Stimulated activated CD4-positive, alpha-beta T cell treated with anti-CD3 and anti-CD28 coated beads, TNF-alpha, amount 100 ng/mL, for 48 hours (primary cell): ENCODE measurements around the gene TPX2.
"Not testable (repeated sequence)": the region's sequence is repeated elsewhere in the genome, so short reads cannot be mapped to it uniquely, and the experiment has no call there.

Experiments
- DNase-seq, 3 donors: peaks; one replicate each; pipeline ENCODE4 v3.0.0-alpha.2; 2020; ENCODE audit warnings: low read depth in 3 of 3

The TPX2 gene

GRCh38 chr20:31719644-31720485, 19.2 kb upstream of the TPX2 start:
- DNase-seq = no peak

- no peak for DNase-seq
Measured at GRCh38 chr20:31720486-31721407, 18.3 kb upstream of the TPX2 start.

GRCh38 chr20:31721408-31722256, 17.5 kb upstream of the TPX2 start:
- DNase-seq = no peak

GRCh38 chr20:31722257-31723068, 16.6 kb upstream of the TPX2 start, which contains the start of gene BCL2L1:
Gene BCL2L1 (minus strand): TSS chr20:31722868. CDS start chr20:31722218, 650 bp downstream.
- DNase-seq = peak; percentile 52 to 73 (median 66)

GRCh38 chr20:31723069-31723318, 16.1 kb upstream of the TPX2 start:
- peak in 1 of 3 donors; percentile 48 for DNase-seq

GRCh38 chr20:31723319-31724078, 15.6 kb upstream of the TPX2 start:
- peak; percentile 96 to 98 (median 96) for DNase-seq

GRCh38 chr20:31731321-31731717, 7.8 kb upstream of the TPX2 start:
- DNase-seq = no peak

- DNase-seq = no peak
Measured at GRCh38 chr20:31739550-31739977, 474 bp downstream of the TPX2 start.

- no peak for DNase-seq
Measured at GRCh38 chr20:31740208-31740607, 1.1 kb downstream of the TPX2 start.

- DNase-seq = no peak
Measured at GRCh38 chr20:31740656-31741323, 1.7 kb downstream of the TPX2 start.

GRCh38 chr20:31746068-31746878, 7.2 kb downstream of the TPX2 start:
- DNase-seq = no peak

- DNase-seq = not testable (repeated sequence)
Measured at GRCh38 chr20:31747028-31747427, 7.9 kb downstream of the TPX2 start.

GRCh38 chr20:31747640-31748039, 8.6 kb downstream of the TPX2 start:
- no peak for DNase-seq

GRCh38 chr20:31749223-31749622, 10.1 kb downstream of the TPX2 start:
- no peak for DNase-seq

- no peak for DNase-seq
Measured at GRCh38 chr20:31751126-31751525, 12.0 kb downstream of the TPX2 start.

GRCh38 chr20:31757254-31757653, 18.2 kb downstream of the TPX2 start:
- DNase-seq = no peak

GRCh38 chr20:31758521-31758920, 19.4 kb downstream of the TPX2 start:
- DNase-seq = no peak

GRCh38 chr20:31758991-31759390, 19.9 kb downstream of the TPX2 start:
- DNase-seq = no peak
